Astrocyte of the spinal cord (primary cell): ENCODE data around the gene RGPD4.
A peak's percentile ranks its signal among the peaks of the same experiment; 100 is the strongest.

Experiments
- DNase-seq: peaks from one replicate; pipeline ENCODE4 v3.0.0; 2011; ENCODE audit warnings: low read depth, low spot score
- H3K4me3 ChIP-seq: 2 replicates; pipeline ENCODE4 v1.5.1; 2011; ENCODE audit warnings: low read depth, mild to moderate bottlenecking, low read length, moderate library complexity
- in situ Hi-C: cut with HindIII; loops from 2 replicates; pipeline ENCODE4 v1.10.0; 2017; ENCODE audit warnings: low sequenced_read_pairs
- TF ChIP-seq, protein P1 (sequence below): IDR thresholded peaks from 2 replicates; pipeline ENCODE4 v1.5.1; 2012; ENCODE audit warnings: low read depth, mild to moderate bottlenecking, low read length, inconsistent platforms

RGPD4 gene

DNA sequence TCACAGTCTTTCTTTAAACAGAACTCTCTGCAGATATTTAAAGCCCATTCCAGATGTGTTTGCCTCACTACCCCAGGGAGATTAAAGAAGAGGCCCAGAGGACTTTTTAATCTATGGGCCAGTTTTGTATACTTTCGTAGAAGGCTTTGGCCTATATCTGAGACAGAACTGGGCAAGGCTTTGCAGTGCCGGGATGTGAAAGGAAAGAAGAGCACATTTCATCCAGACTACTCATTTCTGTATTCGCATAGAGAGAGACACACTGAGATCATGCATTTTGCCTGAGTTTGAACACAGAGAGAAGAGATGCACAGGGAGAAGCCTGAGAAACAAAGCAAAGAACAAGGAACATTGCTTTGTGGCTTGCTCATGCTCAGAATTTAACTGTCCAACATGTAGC is 104.7 kb downstream of the RGPD4 start:
- TF ChIP-seq, protein P1, sequence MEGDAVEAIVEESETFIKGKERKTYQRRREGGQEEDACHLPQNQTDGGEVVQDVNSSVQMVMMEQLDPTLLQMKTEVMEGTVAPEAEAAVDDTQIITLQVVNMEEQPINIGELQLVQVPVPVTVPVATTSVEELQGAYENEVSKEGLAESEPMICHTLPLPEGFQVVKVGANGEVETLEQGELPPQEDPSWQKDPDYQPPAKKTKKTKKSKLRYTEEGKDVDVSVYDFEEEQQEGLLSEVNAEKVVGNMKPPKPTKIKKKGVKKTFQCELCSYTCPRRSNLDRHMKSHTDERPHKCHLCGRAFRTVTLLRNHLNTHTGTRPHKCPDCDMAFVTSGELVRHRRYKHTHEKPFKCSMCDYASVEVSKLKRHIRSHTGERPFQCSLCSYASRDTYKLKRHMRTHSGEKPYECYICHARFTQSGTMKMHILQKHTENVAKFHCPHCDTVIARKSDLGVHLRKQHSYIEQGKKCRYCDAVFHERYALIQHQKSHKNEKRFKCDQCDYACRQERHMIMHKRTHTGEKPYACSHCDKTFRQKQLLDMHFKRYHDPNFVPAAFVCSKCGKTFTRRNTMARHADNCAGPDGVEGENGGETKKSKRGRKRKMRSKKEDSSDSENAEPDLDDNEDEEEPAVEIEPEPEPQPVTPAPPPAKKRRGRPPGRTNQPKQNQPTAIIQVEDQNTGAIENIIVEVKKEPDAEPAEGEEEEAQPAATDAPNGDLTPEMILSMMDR: no peak
- H3K4me3 ChIP-seq: no peak overlapping the region
- in situ Hi-C loops: no loop called here
- DNase-seq: no peak

DNA sequence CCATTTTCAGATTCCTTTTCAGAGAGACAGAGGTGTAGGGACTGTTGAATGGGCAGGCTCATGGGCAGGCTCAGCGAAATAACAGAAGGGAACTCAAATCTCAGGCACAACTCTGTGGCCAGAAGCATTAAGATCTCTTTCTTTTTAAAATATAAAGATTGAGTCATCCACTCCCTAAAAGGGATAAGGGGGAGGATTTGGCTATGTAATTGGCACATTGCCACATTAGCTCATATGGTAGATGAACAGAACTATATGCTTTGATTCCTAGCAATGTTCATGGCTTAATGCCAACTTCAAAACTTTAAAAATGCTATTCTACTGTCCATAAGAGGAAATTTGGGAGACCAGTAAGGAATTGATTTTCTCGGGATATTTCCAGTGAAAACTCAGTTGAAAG is 105.8 kb downstream of the RGPD4 start:
- in situ Hi-C loops: no loop called here
- DNase-seq: peak; percentile 35
- TF ChIP-seq, protein P1: no peak
- no peak overlapping the region for H3K4me3 ChIP-seq

DNA sequence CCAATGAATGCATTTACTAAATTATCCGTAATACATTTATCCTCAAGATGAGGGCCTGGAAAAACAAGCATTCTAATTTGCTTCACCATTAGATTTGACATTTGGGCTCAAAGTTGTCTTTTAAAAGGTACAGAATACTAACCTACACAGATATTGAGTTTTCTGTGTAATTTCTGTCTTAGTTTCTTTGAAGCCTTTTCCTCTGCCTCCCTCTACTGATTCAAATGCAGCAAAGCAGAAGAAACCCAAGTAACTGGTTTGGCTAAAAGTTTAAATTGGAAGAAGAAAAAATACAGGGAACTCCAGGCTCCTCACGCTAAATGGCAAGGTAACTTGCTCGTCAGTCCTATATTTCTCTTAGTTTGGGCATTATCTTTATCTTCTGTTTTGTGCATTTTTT is 106.3 kb downstream of the RGPD4 start:
- in situ Hi-C loops: no loop called here
- TF ChIP-seq, protein P1: peak; percentile 40
- H3K4me3 ChIP-seq: no peak overlapping the region
- DNase-seq: peak; percentile 35

DNA sequence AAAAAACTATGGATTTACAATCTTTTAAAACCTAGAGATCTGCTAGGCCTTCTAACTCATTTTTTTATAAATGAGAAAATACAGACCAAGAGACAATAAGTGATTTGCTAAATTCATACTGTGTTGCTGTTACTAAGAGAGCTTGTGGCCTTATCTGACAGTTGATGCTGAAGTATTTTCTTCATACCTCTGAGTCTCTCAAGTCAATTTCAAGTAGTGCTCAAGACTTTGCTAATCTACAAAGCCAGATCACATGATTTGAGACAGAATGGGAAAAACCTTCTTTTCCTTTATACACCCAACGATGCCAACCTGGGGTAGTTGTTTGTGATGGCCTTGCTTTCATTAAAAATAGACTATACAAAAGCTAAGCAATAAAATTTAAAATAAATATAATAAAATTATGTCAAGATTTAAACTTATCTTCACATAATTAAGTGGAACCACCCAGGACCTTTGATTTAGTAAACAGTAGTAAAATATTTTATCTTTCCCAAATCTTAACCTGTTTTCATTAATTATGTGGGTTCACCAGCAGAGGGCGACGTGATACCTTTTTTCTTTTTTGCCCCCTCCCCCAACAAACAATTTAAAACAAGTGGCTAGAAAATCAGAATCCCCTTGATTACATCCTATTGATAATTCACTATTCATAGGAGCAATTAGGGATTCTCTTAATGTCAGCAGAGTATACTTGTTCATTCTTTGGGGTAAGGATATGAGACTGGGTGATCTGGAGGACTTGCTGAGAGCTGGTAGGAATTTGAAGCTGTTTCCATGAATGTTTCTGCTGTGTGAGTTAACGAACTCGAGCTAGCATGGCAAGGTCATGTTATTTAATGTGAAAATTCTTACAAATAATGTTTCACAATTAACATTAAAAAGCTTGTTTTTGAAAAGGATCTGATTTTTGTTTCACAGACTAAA is 110.0 kb downstream of the RGPD4 start:
- TF ChIP-seq, protein P1: peak; percentile 31
- DNase-seq: no peak
- in situ Hi-C loops: no loop called here
- H3K4me3 ChIP-seq: no peak overlapping the region
